H9 (cell line): ENCODE data around the gene AKT1S1. TPM values are rescaled to one million over a fixed set of nuclear protein-coding genes. Genes with fewer than 3 reads are reported as not detected.

Source experiments
- DNase-seq: peaks from one replicate; pipeline ENCODE4 v3.0.0-alpha.2; 2017
- H2AFZ ChIP-seq: one replicate; pipeline ENCODE4 v1.6.1; 2013; ENCODE audit warnings: mild to moderate bottlenecking, low read length, control low read depth, moderate library complexity
- H2AK5ac ChIP-seq: 2 replicates; pipeline ENCODE4 v1.6.1; 2013; ENCODE audit warnings: low read length, control low read depth, mixed read lengths; ENCODE audit not compliant: insufficient read length
- H2BK120ac ChIP-seq: one replicate; pipeline ENCODE4 v1.6.1; 2013; ENCODE audit warnings: low read depth, mild to moderate bottlenecking, low read length, control low read depth, inconsistent platforms; ENCODE audit not compliant: poor library complexity, severe bottlenecking
- H2BK12ac ChIP-seq: 2 replicates; pipeline ENCODE4 v1.6.1; 2013; ENCODE audit warnings: low read length, control low read depth, mixed read lengths, low read depth; ENCODE audit not compliant: insufficient read length
- H2BK15ac ChIP-seq: 2 replicates; pipeline ENCODE4 v1.6.1; 2013; ENCODE audit warnings: low read depth, low read length, control low read depth
- H2BK20ac ChIP-seq: one replicate; pipeline ENCODE4 v1.6.1; 2013; ENCODE audit warnings: low read depth, mild to moderate bottlenecking, low read length, control low read depth, inconsistent platforms; ENCODE audit not compliant: poor library complexity, severe bottlenecking
- H2BK5ac ChIP-seq: 2 replicates; pipeline ENCODE4 v1.6.1; 2013; ENCODE audit warnings: low read length, control low read depth, mixed read lengths; ENCODE audit not compliant: insufficient read length
- H3K14ac ChIP-seq: 2 replicates; pipeline ENCODE4 v1.6.1; 2013; ENCODE audit warnings: low read length, control low read depth; ENCODE audit not compliant: insufficient read depth
- H3K18ac ChIP-seq: 2 replicates; pipeline ENCODE4 v1.6.1; 2013; ENCODE audit warnings: low read depth, mild to moderate bottlenecking, mixed read lengths, low read length, control low read depth; ENCODE audit not compliant: insufficient read length
- H3K23ac ChIP-seq: 2 replicates; pipeline ENCODE4 v1.6.1; 2013; ENCODE audit warnings: low read length, control low read depth, mixed read lengths, low read depth; ENCODE audit not compliant: insufficient read length
- H3K23me2 ChIP-seq: 2 replicates; pipeline ENCODE4 v1.6.1; 2013; ENCODE audit warnings: low read depth, mild to moderate bottlenecking, mixed read lengths, low read length, control low read depth; ENCODE audit not compliant: insufficient read length, poor library complexity, severe bottlenecking
- H3K27ac ChIP-seq: 2 replicates; pipeline ENCODE4 v1.5.1; 2013; ENCODE audit warnings: low read length, control low read depth, mixed read lengths, low read depth; ENCODE audit not compliant: insufficient read length
- H3K27me3 ChIP-seq: 2 replicates; pipeline ENCODE4 v1.6.1; 2013; ENCODE audit warnings: low read length, control low read depth, inconsistent platforms; ENCODE audit not compliant: insufficient read depth
- H3K4ac ChIP-seq: 2 replicates; pipeline ENCODE4 v1.6.1; 2013; ENCODE audit warnings: low read depth, mild to moderate bottlenecking, control low read depth, inconsistent platforms, low read length, moderate library complexity
- H3K4me1 ChIP-seq: 2 replicates; pipeline ENCODE4 v1.6.1; 2013; ENCODE audit warnings: low read length, control low read depth, inconsistent platforms; ENCODE audit not compliant: insufficient read depth
- H3K4me2 ChIP-seq: 2 replicates; pipeline ENCODE4 v1.6.1; 2013; ENCODE audit warnings: low read length, control low read depth, mixed read lengths; ENCODE audit not compliant: insufficient read length, insufficient read depth
- H3K56ac ChIP-seq: 2 replicates; pipeline ENCODE4 v1.6.1; 2013; ENCODE audit warnings: low read depth, mild to moderate bottlenecking, mixed read lengths, low read length, control low read depth; ENCODE audit not compliant: insufficient read length
- H3K79me1 ChIP-seq: 2 replicates; pipeline ENCODE4 v1.6.1; 2013; ENCODE audit warnings: low read depth, mild to moderate bottlenecking, moderate library complexity, low read length, control low read depth, inconsistent platforms; ENCODE audit not compliant: insufficient read depth, poor library complexity, severe bottlenecking
- H3K79me2 ChIP-seq: 2 replicates; pipeline ENCODE4 v1.6.1; 2013; ENCODE audit warnings: low read length, control low read depth, inconsistent platforms; ENCODE audit not compliant: insufficient read depth
- H3K9ac ChIP-seq: 2 replicates; pipeline ENCODE4 v1.6.1; 2013; ENCODE audit warnings: low read length, control low read depth, mixed read lengths; ENCODE audit not compliant: insufficient read length; ENCODE audit errors: extremely low read depth
- H3K9me3 ChIP-seq: one replicate; pipeline ENCODE4 v1.6.1; 2013; ENCODE audit warnings: low read depth, low read length, inconsistent platforms; ENCODE audit not compliant: control insufficient read depth
- H3T11ph ChIP-seq: one replicate; pipeline ENCODE4 v1.6.1; 2013; ENCODE audit warnings: mild to moderate bottlenecking, low read length, control low read depth, inconsistent platforms
- H4K20me1 ChIP-seq: one replicate; pipeline ENCODE4 v1.6.1; 2013; ENCODE audit not compliant: control insufficient read depth, insufficient read length, insufficient read depth
- H4K5ac ChIP-seq: 2 replicates; pipeline ENCODE4 v1.6.1; 2013; ENCODE audit warnings: low read depth, mild to moderate bottlenecking, mixed read lengths, low read length, control low read depth; ENCODE audit not compliant: insufficient read length
- H4K8ac ChIP-seq: replicated peaks from 2 replicates; pipeline ENCODE4 v1.6.1; 2013; ENCODE audit warnings: low read length, control low read depth, mixed read lengths, low read depth; ENCODE audit not compliant: insufficient read length
- H4K91ac ChIP-seq: 2 replicates; pipeline ENCODE4 v1.6.1; 2013; ENCODE audit warnings: low read depth, mild to moderate bottlenecking, moderate library complexity, mixed read lengths, low read length, control low read depth; ENCODE audit not compliant: insufficient read length
- H3K27ac Mint-ChIP-seq, 3 experiments: 2 replicates in 2 of 3; 3 replicates in 1 of 3; pipeline ENCODE4 v1.8.0; 2020 to 2021; ENCODE audit warnings: mixed read lengths in 3 of 3, mild to moderate bottlenecking in 1 of 3, moderate library complexity in 1 of 3
- H3K27me3 Mint-ChIP-seq: 2 replicates; pipeline ENCODE4 v1.8.0; 2021; ENCODE audit warnings: low read depth, mild to moderate bottlenecking, moderate library complexity, mixed read lengths
- H3K36me3 Mint-ChIP-seq, 3 experiments: 2 replicates in 2 of 3; 3 replicates in 1 of 3; pipeline ENCODE4 v1.8.0; 2020 to 2021; ENCODE audit warnings: low read depth in 3 of 3, mixed read lengths in 3 of 3; ENCODE audit not compliant: insufficient read depth in 1 of 3
- H3K4me1 Mint-ChIP-seq, 2 experiments: 2 replicates each; pipeline ENCODE4 v1.8.0; 2020; ENCODE audit warnings: mixed read lengths in 2 of 2
- H3K4me3 Mint-ChIP-seq, 2 experiments: 2 replicates in 1 of 2; 3 replicates in 1 of 2; pipeline ENCODE4 v1.8.0; 2020 to 2021; ENCODE audit warnings: mild to moderate bottlenecking in 2 of 2, mixed read lengths in 2 of 2, moderate library complexity in 1 of 2
- H3K9me3 Mint-ChIP-seq, 2 experiments: 2 replicates in 1 of 2; 3 replicates in 1 of 2; pipeline ENCODE4 v1.8.0; 2020; ENCODE audit warnings: mild to moderate bottlenecking in 2 of 2, mixed read lengths in 2 of 2, moderate library complexity in 1 of 2
- CTCF ChIP-seq: fragments of 200-600 bp; sonication (generic); conservative IDR thresholded peaks from 3 replicates; pipeline ENCODE4 v1.8.0; 2021; ENCODE audit warnings: antibody characterized with exemption, mild to moderate bottlenecking
- WGBS: extraction: QIAGEN DNeasy Blood & Tissue Kit; methylation state at CpG from one replicate; pipeline ENCODE4 v1.1.7; 2013; ENCODE audit warnings: missing lambda C conversion rate, low lambda C conversion rate, mixed read lengths; ENCODE audit not compliant: insufficient read length; ENCODE audit errors: extremely low coverage; 5-methylcytosine and 5-hydroxymethylcytosine counted together
- total RNA-seq: library from RNA; stranded (reverse); gene quantifications from 2 replicates; pipeline ENCODE4 v1.2.1, GENCODE V29; 2021

Gene AKT1S1
- total RNA-seq, 1 experiment from 2014 or later: 43.5 TPM

GRCh38 chr19:49892716-49893115, 15.6 kb upstream of the AKT1S1 start:
- H3K9me3 ChIP-seq: no peaks in the 10 kb centered on the region
- no peak overlapping the region for H4K91ac ChIP-seq
- DNase-seq: no peak
- no peak overlapping the region for H3K4me2 ChIP-seq
- no peak overlapping the region for H3K23ac ChIP-seq
- no peaks in the 10 kb centered on the region for H3K4me1 ChIP-seq
- H2BK5ac ChIP-seq: no peak overlapping the region
- no peak overlapping the region for H3K9ac ChIP-seq
- peaks cover 5% of the 10 kb centered on the region for H4K20me1 ChIP-seq
- peaks cover 0 to 11% of the 10 kb centered on the region in 2 experiments; a peak in 1 of 5 replicates for H3K9me3 Mint-ChIP-seq
- no peak overlapping the region for H3K4me3 Mint-ChIP-seq
- H2AFZ ChIP-seq: no peak overlapping the region
- H3K4me1 Mint-ChIP-seq: peaks cover 10 to 32% of the 10 kb centered on the region in 2 experiments
- H4K8ac ChIP-seq: no peak overlapping the region
- peaks cover 3% of the 10 kb centered on the region for H3K23me2 ChIP-seq
- H2BK20ac ChIP-seq: no peak overlapping the region
- no peak overlapping the region for H3K27ac ChIP-seq
- no peak overlapping the region for H3K18ac ChIP-seq
- no peak overlapping the region for H2AK5ac ChIP-seq
- H3K14ac ChIP-seq: no peak overlapping the region
- H2BK15ac ChIP-seq: no peak overlapping the region
- peaks cover 59% of the 10 kb centered on the region for H3K27me3 Mint-ChIP-seq
- H3K36me3 Mint-ChIP-seq: peaks cover 10 to 14% (median 10%) of the 10 kb centered on the region in 3 experiments
- no peak for TF ChIP-seq CTCF
- H4K5ac ChIP-seq: no peak overlapping the region
- no peak overlapping the region for H3K56ac ChIP-seq
- H3K27ac Mint-ChIP-seq: peak overlapping the region in 1 of 3 experiments; percentile 30; a peak in 1 of 7 replicates
- H3K79me1 ChIP-seq: no peaks in the 10 kb centered on the region
- WGBS: no CpG with 5 or more reads among the region's 1 CpG
- no peaks in the 10 kb centered on the region; the same call in 1 of the 2 replicates for H3K27me3 ChIP-seq
- H3K4ac ChIP-seq: no peak overlapping the region
- no peak overlapping the region for H2BK12ac ChIP-seq
- H2BK120ac ChIP-seq: no peak overlapping the region
- no peaks in the 10 kb centered on the region for H3K79me2 ChIP-seq
- H3T11ph ChIP-seq: no peak overlapping the region
